Measurements from ENCODE around the gene TNFRSF18. TPM values are rescaled to one million over a fixed set of nuclear protein-coding genes. Genes with fewer than 3 reads are reported as not detected.

TNFRSF18 gene
- total and polyA plus RNA-seq, 2 donors (not counting 1 experiment from before 2014, with no cell fraction given), result 10.1 to 33.5 TPM

DNA sequence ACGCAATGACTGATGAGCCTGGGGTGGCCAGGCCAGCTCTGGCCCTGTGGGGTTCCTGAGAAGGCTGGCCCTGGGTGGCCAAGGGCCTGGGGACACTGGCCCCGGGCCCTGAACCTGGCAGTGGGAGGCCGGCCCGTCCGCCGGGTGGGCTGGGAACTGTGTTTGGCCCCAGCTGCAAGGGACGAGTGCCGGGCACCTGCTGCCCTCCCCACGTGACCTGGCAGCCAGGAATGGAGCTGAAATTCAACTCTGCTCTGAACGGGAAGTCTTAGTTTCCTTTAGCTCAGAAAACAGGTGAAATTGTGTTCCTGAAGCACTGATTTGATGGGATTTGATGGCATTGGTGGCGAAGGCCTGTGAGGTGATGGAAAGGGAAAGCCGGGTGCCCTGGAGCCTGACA is 40.9 kb downstream of the TNFRSF18 start:
- H3K27ac ChIP-seq (ENCODE audit: low read length in 2 of 2), result no peak overlapping the region
- no peak overlapping the region for H2AFZ ChIP-seq (ENCODE audit: insufficient read depth, low read depth, low read length, poor library complexity, severe bottlenecking)
- no peaks in the 10 kb centered on the region for H4K20me1 ChIP-seq (ENCODE audit: control insufficient read depth, insufficient read depth, low read length, poor library complexity, severe bottlenecking)
- no peaks in the 10 kb centered on the region for H3K27me3 Mint-ChIP-seq
- no peak overlapping the region for H3K9ac ChIP-seq (ENCODE audit: low read length)
- DNase-seq (no peak), ATAC-seq (ENCODE audit: low read depth) (no peak)
- H3K36me3 ChIP-seq (replicated peaks in 1 of 2; ENCODE audit: control extremely low read depth in 1 of 2, control insufficient read depth in 1 of 2, extremely low read depth in 1 of 2, insufficient read depth in 2 of 2, low read length in 1 of 2), result no peaks in the 10 kb centered on the region
- H3K79me2 ChIP-seq (ENCODE audit: control insufficient read depth, insufficient read depth, low read length), result no peaks in the 10 kb centered on the region
- no peaks in the 10 kb centered on the region for H3K9me3 Mint-ChIP-seq (ENCODE audit: insufficient read depth)
- peaks cover 15% of the 10 kb centered on the region for H3K4me1 Mint-ChIP-seq
- peaks cover 0 to under 1% (median 0%) of the 10 kb centered on the region in 4 experiments for H3K27me3 ChIP-seq (replicated peaks in 1 of 4; ENCODE audit: control extremely low read depth in 1 of 4, control insufficient read depth in 3 of 4, insufficient read depth in 4 of 4, low read length in 3 of 4)
- intact Hi-C loops (cut with micrococcal nuclease), result no loop called here
- TF ChIP-seq, protein P1, sequence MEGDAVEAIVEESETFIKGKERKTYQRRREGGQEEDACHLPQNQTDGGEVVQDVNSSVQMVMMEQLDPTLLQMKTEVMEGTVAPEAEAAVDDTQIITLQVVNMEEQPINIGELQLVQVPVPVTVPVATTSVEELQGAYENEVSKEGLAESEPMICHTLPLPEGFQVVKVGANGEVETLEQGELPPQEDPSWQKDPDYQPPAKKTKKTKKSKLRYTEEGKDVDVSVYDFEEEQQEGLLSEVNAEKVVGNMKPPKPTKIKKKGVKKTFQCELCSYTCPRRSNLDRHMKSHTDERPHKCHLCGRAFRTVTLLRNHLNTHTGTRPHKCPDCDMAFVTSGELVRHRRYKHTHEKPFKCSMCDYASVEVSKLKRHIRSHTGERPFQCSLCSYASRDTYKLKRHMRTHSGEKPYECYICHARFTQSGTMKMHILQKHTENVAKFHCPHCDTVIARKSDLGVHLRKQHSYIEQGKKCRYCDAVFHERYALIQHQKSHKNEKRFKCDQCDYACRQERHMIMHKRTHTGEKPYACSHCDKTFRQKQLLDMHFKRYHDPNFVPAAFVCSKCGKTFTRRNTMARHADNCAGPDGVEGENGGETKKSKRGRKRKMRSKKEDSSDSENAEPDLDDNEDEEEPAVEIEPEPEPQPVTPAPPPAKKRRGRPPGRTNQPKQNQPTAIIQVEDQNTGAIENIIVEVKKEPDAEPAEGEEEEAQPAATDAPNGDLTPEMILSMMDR (IDR thresholded peaks at IDR 0.05), result no peak
- TF ChIP-seq EZH2 (IDR thresholded peaks at IDR 0.05; ENCODE audit: borderline replicate concordance, insufficient read depth, low read depth, low read length, poor library complexity, severe bottlenecking), result no peak
- no peak overlapping the region for H3K27ac Mint-ChIP-seq
- H3K4me2 ChIP-seq (replicated peaks; ENCODE audit: low read depth, low read length, poor library complexity, severe bottlenecking), result no peak overlapping the region
- H3K4me3 Mint-ChIP-seq, result no peak overlapping the region
- ChIA-PET POLR2A (interaction anchor here (0.6 kb wide), 1 partner anchor 47 kb away, joined by 3 read pairs; no protein-coding TSS in a partner anchor), CTCF (interaction anchor here (1.5 kb wide), 1 partner anchor 43 kb away, joined by 5 read pairs; no protein-coding TSS in a partner anchor)
- H3K9me3 ChIP-seq (ENCODE audit: control extremely low read depth in 1 of 3, control insufficient read depth in 2 of 3, insufficient read depth in 1 of 3, low read length in 2 of 3), result peaks cover 0 to 8% (median 0%) of the 10 kb centered on the region in 3 donors
- WGBS (ENCODE audit: insufficient coverage), result 93% methylated on average over 12 of the region's 12 CpGs
- peaks cover 11 to 18% of the 10 kb centered on the region in 2 donors for H3K4me1 ChIP-seq (ENCODE audit: control insufficient read depth in 2 of 2, insufficient read depth in 2 of 2, low read length in 2 of 2)
- no peak overlapping the region for H3K4me3 ChIP-seq (ENCODE audit: control extremely low read depth in 1 of 5, extremely low read depth in 1 of 5, insufficient read depth in 1 of 5, low read depth in 2 of 5, low read length in 4 of 5)

DNA sequence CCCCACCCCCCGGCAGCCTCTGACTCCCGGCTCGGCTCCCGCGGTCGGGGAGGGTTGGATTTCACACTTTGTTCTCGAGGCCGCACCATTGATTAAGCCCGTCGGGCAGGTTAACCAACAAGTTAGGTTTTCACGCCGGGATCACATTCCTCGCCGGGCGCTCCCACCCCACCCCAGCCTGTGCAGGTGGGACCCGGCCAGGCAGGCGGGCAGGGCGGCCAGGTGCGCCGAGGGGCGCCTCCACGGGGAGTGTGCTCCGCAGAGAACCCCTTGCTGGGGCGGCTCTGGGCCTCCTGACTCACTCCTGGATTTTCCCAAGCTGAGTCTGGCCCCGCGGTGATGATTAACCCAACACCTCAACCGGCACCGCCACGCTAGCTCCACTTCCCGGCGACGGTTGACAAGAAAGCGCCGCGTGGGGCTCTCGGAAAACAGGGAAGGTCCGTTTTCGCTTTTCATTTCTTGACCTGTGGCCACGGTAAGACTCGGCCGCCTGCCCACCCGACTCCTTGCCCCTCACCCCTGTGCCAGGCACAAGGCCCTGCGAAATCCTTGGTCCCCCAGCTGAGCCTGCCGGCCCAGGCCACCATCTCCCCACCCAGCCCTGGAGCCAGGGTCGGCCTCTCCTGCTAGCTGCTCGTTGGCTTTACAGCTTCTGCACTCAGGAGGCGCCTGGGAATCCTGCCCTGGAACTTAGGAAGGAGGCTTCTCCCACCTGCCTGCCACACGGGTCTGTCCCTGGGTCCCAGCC is 41.5 kb downstream of the TNFRSF18 start:
- ChIA-PET POLR2A (interaction anchor here (0.6 kb wide), 1 partner anchor 48 kb away, joined by 3 read pairs; no protein-coding TSS in a partner anchor), CTCF (interaction anchor here (1.5 kb wide), 1 partner anchor 43 kb away, joined by 5 read pairs; no protein-coding TSS in a partner anchor)
- H3K4me3 ChIP-seq (ENCODE audit: control extremely low read depth in 1 of 5, extremely low read depth in 1 of 5, insufficient read depth in 1 of 5, low read depth in 2 of 5, low read length in 4 of 5), result no peak overlapping the region
- no peaks in the 10 kb centered on the region for H3K9me3 Mint-ChIP-seq (ENCODE audit: insufficient read depth)
- peaks cover 5 to 11% of the 10 kb centered on the region in 2 donors for H3K4me1 ChIP-seq (ENCODE audit: control insufficient read depth in 2 of 2, insufficient read depth in 2 of 2, low read length in 2 of 2)
- no peaks in the 10 kb centered on the region for H3K27me3 Mint-ChIP-seq
- H3K4me1 Mint-ChIP-seq, result peaks cover 13% of the 10 kb centered on the region
- no peaks in the 10 kb centered on the region for H3K79me2 ChIP-seq (ENCODE audit: control insufficient read depth, insufficient read depth, low read length)
- H3K9ac ChIP-seq (ENCODE audit: low read length), result no peak overlapping the region
- no peak overlapping the region for H3K4me3 Mint-ChIP-seq
- DNase-seq (no peak), ATAC-seq (ENCODE audit: low read depth) (no peak)
- no peak overlapping the region for H3K27ac Mint-ChIP-seq
- intact Hi-C loops (cut with micrococcal nuclease), result no loop called here
- no peaks in the 10 kb centered on the region for H4K20me1 ChIP-seq (ENCODE audit: control insufficient read depth, insufficient read depth, low read length, poor library complexity, severe bottlenecking)
- peaks cover 0 to 6% (median 0%) of the 10 kb centered on the region in 3 donors for H3K9me3 ChIP-seq (ENCODE audit: control extremely low read depth in 1 of 3, control insufficient read depth in 2 of 3, insufficient read depth in 1 of 3, low read length in 2 of 3)
- H3K36me3 ChIP-seq (replicated peaks in 1 of 2; ENCODE audit: control extremely low read depth in 1 of 2, control insufficient read depth in 1 of 2, extremely low read depth in 1 of 2, insufficient read depth in 2 of 2, low read length in 1 of 2), result no peaks in the 10 kb centered on the region
- 82% methylated on average over 48 of the region's 48 CpGs for WGBS (ENCODE audit: insufficient coverage)
- no peaks in the 10 kb centered on the region for H3K27me3 ChIP-seq (replicated peaks in 1 of 4; ENCODE audit: control extremely low read depth in 1 of 4, control insufficient read depth in 3 of 4, insufficient read depth in 4 of 4, low read length in 3 of 4)
- no peak overlapping the region for H3K27ac ChIP-seq (ENCODE audit: low read length in 2 of 2)
- H2AFZ ChIP-seq (ENCODE audit: insufficient read depth, low read depth, low read length, poor library complexity, severe bottlenecking), result no peak overlapping the region
- no peak for TF ChIP-seq EZH2 (IDR thresholded peaks at IDR 0.05; ENCODE audit: borderline replicate concordance, insufficient read depth, low read depth, low read length, poor library complexity, severe bottlenecking)
- TF ChIP-seq, protein P1 (IDR thresholded peaks at IDR 0.05), result no peak
- no peak overlapping the region for H3K4me2 ChIP-seq (replicated peaks; ENCODE audit: low read depth, low read length, poor library complexity, severe bottlenecking)
